GM21423 (cell line): ENCODE results near the gene PAK5.

Experiments
- ATAC-seq: cut with Tn5 transposase; IDR thresholded peaks from one replicate; pipeline ENCODE4 v1.9.1; 2021; ENCODE audit warnings: mild to moderate bottlenecking, moderate library complexity; ENCODE audit not compliant: unreplicated experiment

Gene PAK5

GRCh38 chr20:9838378-9839295 lies at the start of gene PAK5:
Gene PAK5 (minus strand): TSS chr20:9839076. CDS start chr20:9644328, 194,748 bp downstream.
- ATAC-seq, result no peak

GRCh38 chr20:9887706-9888105 lies 48.8 kb upstream of the PAK5 start:
- ATAC-seq, result no peak

GRCh38 chr20:9886227-9886626 lies 47.4 kb upstream of the PAK5 start:
- ATAC-seq, result no peak

DNA sequence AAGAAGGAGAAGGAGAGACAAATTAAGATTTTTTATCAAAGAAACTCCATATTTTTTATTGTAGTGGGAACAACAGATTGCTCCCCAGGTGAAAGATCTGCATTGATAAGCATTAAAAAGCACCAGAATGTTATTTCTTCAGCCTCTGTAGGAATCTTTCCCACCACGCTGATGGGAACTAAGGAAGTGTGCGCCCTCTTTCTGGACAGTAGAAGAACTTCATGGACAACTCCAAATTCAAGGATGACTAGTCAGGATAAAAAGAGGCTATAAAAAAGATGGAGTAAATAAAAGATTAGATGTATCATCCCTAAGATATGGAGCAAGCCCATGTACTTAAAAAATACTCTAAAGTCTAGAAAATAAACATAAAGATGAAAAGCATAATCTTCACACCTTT lies 45.8 kb upstream of the PAK5 start:
- ATAC-seq, result no peak

- ATAC-seq, result no peak
These were observed 45.2 kb upstream of the PAK5 start for GRCh38 chr20:9884061-9884460.

DNA sequence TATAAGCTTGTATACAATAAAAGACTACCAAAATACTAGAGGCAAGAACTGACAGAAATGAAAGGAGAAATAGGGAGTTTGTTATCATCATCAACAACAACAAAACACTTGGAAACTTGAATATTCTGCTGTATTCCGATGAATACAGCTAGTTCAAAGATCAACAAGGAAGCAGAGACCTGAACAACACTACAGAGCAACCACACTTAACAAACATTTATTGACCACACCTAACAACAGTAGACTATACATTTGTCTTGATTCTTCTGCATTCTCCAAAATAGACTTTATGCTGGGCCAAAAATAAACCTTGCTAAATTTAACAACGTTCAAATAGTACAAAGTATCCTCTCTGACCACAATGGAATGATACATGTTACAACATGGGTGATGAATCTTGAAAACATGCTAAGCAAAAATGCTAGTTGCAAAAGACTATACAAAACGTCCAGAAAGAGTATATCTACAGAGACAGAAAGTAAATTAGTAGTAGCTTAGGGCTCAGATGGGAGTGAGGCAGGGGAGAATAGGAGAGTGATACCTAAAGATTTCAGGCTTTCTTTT lies 39.1 kb upstream of the PAK5 start:
- no peak for ATAC-seq

DNA sequence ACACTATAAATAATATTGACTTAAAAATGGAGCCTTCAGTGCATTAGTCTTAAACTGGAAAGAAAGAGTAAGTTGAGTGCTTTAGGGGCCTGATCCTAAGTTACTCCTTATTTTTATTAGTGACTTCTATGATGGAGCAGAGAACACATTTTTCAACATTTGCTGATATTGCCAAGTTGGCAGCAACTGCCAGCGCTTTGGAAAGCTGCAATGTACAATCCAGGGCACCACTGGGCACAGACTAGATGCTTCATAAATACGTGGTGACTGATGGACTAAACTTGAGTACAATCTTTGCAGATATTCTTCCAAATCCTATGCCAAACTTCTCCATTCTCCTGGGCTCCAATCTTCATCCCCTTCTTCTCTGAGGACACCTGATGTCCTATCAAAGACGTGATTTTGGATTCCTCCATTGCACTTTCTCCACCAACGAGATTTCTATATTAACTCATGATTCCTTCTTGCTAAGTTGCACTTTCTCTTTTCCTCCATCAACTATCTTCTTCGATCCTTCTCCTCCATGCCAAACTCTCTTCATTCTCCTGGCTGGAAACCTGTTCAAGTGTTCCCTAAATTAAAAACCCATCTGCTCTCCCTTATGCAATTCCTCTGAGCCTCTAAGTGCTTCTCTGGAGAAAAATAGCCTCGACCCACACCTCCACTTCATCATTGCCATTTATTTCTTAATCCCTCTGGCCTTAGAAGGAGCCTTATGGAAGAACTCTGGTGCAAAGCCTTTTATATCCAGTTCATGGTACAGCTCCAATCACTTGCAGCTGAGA lies 28.5 kb upstream of the PAK5 start:
- ATAC-seq, result no peak

DNA sequence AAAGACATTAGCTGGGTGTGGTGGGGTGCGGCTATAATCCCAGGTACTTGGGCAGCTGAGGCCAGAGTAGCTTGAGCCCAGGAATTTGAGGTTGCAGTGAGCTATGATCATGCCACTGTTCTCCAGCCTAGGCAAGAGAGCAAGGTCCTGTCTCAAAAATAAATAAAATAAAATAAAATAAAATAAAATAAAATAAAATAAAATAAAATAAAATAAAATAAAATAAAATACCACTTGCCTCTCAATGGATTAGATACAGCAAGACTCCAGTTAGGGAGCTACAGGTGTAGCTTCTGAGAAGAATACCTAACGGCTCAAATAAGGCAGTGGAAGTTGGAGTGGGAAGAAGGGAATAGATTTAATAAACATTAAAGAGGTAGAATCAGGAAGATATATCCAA lies 13.7 kb upstream of the PAK5 start:
- ATAC-seq, result no peak

DNA sequence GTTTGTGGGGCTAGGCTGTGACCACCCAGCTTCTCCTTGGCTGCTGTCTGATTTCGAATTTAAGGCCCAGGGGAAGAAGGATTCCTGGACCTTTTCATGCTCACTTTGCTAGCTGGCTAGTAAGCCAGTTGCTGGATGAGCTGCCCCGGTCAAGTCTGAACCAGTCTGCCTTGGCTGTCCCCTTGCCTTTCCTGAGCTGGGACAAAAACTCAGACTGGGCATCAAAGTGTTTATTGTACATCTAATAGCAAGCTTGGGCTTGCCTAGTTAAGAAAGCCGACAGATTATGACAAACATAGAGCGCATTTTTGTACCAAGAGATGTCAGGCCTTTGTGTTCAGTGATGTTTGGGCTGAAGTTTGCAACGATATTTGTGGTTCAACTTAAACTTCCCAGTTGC lies 750 bp upstream of the PAK5 start:
- ATAC-seq, result no peak

DNA sequence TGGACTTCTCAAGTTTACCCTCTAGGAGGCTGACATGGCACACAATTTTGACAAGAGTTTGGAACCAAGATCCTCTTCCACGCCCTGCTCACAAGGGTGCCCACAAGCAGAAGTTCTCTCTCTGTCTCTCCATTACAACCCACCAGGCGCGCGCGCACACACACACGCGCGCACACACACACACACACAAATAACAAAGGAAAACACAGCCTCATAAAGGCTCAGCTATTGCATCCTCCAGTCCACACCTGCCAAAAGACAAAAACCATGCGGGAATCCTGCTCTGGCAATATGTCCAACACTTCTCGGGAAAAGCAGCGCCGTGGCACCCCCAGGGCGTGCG lies 870 bp downstream of the PAK5 start:
- ATAC-seq, result no peak

DNA sequence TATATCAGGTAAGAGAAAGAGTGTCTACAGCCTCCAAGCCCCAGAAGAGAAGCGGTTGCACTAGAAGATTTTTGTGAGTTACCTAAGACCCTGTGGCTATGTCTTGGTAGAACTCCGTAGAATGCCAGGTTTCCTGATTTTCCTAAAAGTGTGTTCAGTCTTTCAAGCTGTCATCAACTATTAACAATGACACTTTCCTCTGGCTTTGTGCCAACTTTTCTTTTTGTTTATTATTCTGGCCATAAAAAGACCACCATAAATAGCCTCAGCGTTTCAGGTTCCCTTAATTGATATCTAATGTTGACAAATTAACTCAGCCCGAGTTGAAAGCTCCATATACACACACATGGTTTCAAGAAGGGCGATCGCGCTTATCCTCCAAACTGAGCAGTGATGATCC lies 1.2 kb downstream of the PAK5 start:
- ATAC-seq, result no peak

DNA sequence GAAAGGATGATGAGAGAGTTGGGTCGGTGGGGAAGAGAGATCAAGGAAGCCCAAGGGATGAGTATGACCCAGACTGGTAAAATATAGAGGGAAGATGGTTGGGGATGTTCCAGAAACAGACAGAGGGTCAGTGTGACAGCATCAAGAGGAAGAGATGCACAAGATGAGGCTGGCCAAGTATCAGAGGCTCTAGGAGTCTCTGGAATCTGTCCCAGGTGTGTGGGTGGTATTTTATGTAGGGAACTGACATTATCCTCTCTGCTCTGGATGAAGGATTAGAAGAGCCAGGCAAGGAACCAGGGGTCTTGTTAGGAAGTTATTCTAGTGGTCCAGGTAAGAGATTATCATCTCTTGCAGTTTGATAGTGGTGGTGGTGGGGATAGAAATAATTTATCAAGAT lies 3.6 kb downstream of the PAK5 start:
- ATAC-seq, result no peak

DNA sequence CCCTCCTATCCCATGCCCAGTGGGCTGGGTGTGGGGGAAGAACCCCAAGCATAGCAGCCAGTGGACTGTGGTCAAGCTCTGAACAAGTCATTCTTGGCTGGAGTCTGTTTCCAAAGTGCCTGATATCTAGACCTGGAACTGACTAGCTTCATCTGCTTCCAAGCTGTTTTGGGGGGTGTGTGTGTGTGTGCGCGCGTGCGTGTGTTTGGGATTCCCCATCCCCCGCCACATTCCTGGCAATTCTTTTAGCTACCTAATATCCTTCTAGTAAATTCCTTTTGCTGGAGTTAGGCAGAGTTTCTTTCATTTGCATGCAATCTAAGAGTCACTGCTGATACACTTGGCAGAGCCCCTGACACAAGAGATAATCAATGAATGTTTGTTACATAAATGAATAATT lies 7.8 kb downstream of the PAK5 start:
- no peak for ATAC-seq

DNA sequence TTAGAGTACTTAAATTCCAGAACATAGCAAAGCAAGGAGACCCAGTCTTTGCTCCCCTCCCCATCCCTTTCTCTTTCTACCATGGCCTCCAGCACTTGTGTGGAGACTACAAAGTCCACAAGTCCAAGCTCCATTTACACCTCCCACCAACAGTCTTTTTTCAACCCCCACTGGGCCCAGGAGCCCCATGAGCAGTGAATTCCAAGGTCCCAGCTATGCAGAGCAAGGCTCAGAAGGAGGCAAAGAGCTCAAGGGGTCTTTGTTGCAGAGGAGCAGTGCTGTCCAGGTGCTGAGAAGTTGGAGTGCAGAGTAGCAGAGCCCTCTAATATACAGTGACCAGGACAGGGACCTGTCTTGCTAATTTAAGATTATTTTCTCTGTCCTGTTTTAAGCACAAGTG lies 9.0 kb downstream of the PAK5 start:
- no peak for ATAC-seq

DNA sequence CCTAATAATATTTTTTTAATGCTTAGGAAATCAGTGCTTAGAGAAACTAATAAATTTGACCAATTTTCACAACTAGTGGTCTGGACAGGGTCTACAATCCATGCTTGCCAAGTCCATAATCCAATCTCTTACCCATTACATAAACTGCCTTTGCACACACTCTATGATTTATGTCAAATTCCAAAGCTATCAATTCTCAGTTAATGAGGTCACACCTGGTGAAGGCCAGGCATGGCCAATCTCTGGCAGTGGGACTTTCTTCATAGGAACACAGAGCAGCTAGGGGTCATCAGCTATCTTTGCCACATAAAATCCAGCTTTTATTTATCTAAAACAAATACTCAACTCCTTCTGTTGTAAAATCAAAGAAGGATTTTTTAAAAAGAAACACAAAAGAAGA lies 21.2 kb downstream of the PAK5 start:
- no peak for ATAC-seq

DNA sequence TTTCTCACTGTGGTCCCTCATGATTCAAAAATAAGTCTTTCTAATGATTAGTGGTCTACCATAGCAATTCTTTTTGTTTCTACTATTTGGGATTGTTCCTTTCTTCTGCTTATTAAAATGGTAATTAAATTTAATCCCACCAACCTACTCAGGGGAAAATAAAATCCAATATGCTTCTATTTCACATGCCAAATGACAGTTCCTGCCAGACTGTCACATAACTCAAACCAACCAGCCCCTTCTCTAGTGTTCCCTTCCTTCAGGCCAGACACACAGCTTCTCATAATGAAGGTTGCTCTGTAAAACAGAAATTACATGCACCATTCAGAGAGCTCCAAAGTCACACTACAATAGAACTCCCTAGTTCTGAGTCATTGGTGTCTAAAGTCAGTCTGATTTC lies 23.2 kb downstream of the PAK5 start:
- no peak for ATAC-seq

GRCh38 chr20:9810738-9811137 lies 28.1 kb downstream of the PAK5 start:
- no peak for ATAC-seq

DNA sequence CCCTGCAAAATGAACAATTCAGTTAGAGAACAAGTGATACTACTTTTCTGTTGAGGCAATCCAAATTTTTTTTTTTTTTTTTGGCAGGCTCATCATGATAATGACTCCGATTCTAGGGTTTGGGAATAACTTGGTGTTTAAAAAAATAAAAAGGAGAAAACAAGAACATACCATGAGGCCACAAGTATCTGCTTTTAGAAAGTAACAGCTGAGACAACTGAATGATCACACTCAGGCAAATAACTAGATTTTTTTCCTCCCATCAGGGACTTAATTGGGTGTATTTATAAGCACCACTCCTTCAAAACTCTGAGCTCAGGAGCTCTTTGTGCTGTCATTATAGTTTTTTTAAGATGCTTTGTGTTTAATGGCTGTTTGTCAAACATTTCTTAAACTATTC lies 29.6 kb downstream of the PAK5 start:
- no peak for ATAC-seq

GRCh38 chr20:9808166-9808565 lies 30.7 kb downstream of the PAK5 start:
- ATAC-seq, result no peak

GRCh38 chr20:9807136-9807535 lies 31.7 kb downstream of the PAK5 start:
- ATAC-seq, result no peak

DNA sequence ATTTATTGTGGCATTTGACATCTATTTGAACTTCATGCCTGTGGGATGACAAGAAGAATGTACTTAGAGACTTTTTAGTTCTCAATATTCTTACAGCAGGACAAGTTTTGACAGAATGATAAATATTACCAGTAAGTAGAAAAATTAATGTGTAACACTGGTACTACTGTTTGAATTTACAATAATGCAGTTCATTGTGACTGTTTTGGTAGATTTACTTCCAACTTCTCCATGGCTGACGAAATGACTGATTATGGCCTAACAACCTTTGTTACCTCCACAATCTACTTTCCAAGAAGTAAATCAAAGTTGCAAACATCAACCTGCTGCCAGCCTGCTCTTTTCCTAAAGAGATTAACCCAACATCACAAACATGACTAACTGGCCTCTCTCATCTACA lies 38.5 kb downstream of the PAK5 start:
- no peak for ATAC-seq

GRCh38 chr20:9794831-9795230 lies 44.0 kb downstream of the PAK5 start:
- ATAC-seq, result no peak
